ENCODE data around the gene PLD1. TPM values are rescaled to one million over a fixed set of nuclear protein-coding genes. Genes with fewer than 3 reads are reported as not detected.

PLD1 gene
- total and polyA plus RNA-seq, 5 donors, result 17.0 to 79.5 (median 53.9) TPM

GRCh38 chr3:171712171-171712938 is 97.9 kb downstream of the PLD1 start:
- peak in 1 of 2 donors; percentile 47 for ATAC-seq
- intact Hi-C loops (cut with DNase I), result no loop called here
- no peak overlapping the region for H3K4me3 ChIP-seq (ENCODE audit: low read length)
- no peaks in the 10 kb centered on the region for H3K4me1 ChIP-seq (ENCODE audit: control insufficient read depth, insufficient read depth, low read length)
- H3K27ac ChIP-seq (ENCODE audit: low read length), result peak overlapping the region; percentile 17
- WGBS, result 56% methylated on average over 8 of the region's 8 CpGs
- no peaks in the 10 kb centered on the region for H3K27me3 ChIP-seq (ENCODE audit: control insufficient read depth, insufficient read depth)
- DNase-seq, result no peak
- no peaks in the 10 kb centered on the region for H3K9me3 ChIP-seq (ENCODE audit: control insufficient read depth, low read length)

- no peak overlapping the region for H3K4me3 ChIP-seq (ENCODE audit: low read length)
- no peaks in the 10 kb centered on the region for H3K4me1 ChIP-seq (ENCODE audit: control insufficient read depth, insufficient read depth, low read length)
- DNase-seq, result no peak
- no peaks in the 10 kb centered on the region for H3K27me3 ChIP-seq (ENCODE audit: control insufficient read depth, insufficient read depth)
- 85% methylated on average over 3 of the region's 3 CpGs for WGBS
- H3K27ac ChIP-seq (ENCODE audit: low read length), result no peak overlapping the region
- intact Hi-C loops (cut with DNase I), result no loop called here
- no peaks in the 10 kb centered on the region for H3K9me3 ChIP-seq (ENCODE audit: control insufficient read depth, low read length)
- no peak for ATAC-seq
Measured at GRCh38 chr3:171711461-171712170, 98.7 kb downstream of the PLD1 start.

GRCh38 chr3:171710359-171710758 is 99.9 kb downstream of the PLD1 start:
- WGBS, result 97% methylated on average over 17 of the region's 17 CpGs
- Histone ChIP-seq H3K4me3 (ENCODE audit: low read length) (no peak overlapping the region), H3K4me1 (ENCODE audit: control insufficient read depth, insufficient read depth, low read length) (no peaks in the 10 kb centered on the region), H3K27me3 (ENCODE audit: control insufficient read depth, insufficient read depth) (no peaks in the 10 kb centered on the region), H3K27ac (ENCODE audit: low read length) (no peak overlapping the region), H3K9me3 (ENCODE audit: control insufficient read depth, low read length) (no peaks in the 10 kb centered on the region)
- DNase-seq (no peak), ATAC-seq (no peak)
- intact Hi-C loops (cut with DNase I), result no loop called here

- Histone ChIP-seq H3K9me3 (ENCODE audit: control insufficient read depth, low read length) (no peaks in the 10 kb centered on the region), H3K4me1 (ENCODE audit: control insufficient read depth, insufficient read depth, low read length) (peaks cover 1% of the 10 kb centered on the region), H3K27me3 (ENCODE audit: control insufficient read depth, insufficient read depth) (no peaks in the 10 kb centered on the region), H3K27ac (ENCODE audit: low read length) (no peak overlapping the region), H3K4me3 (ENCODE audit: low read length) (no peak overlapping the region)
- intact Hi-C loops (cut with DNase I), result no loop called here
- no peak for DNase-seq
- no peak for ATAC-seq
- 87% methylated on average over 8 of the region's 8 CpGs for WGBS
Measured at GRCh38 chr3:171704814-171705213, 105.5 kb downstream of the PLD1 start.

GRCh38 chr3:171704002-171704401 is 106.3 kb downstream of the PLD1 start:
- Histone ChIP-seq H3K4me1 (ENCODE audit: control insufficient read depth, insufficient read depth, low read length) (peaks cover 1% of the 10 kb centered on the region), H3K9me3 (ENCODE audit: control insufficient read depth, low read length) (no peaks in the 10 kb centered on the region), H3K27ac (ENCODE audit: low read length) (no peak overlapping the region), H3K4me3 (ENCODE audit: low read length) (no peak overlapping the region), H3K27me3 (ENCODE audit: control insufficient read depth, insufficient read depth) (no peaks in the 10 kb centered on the region)
- WGBS, result 41% methylated on average over 2 of the region's 2 CpGs
- intact Hi-C loops (cut with DNase I), result no loop called here
- ATAC-seq (no peak), DNase-seq (no peak)

- ATAC-seq (no peak), DNase-seq (no peak)
- Histone ChIP-seq H3K27ac (ENCODE audit: low read length) (no peak overlapping the region), H3K9me3 (ENCODE audit: control insufficient read depth, low read length) (no peaks in the 10 kb centered on the region), H3K27me3 (ENCODE audit: control insufficient read depth, insufficient read depth) (no peaks in the 10 kb centered on the region), H3K4me1 (ENCODE audit: control insufficient read depth, insufficient read depth, low read length) (peaks cover 1% of the 10 kb centered on the region), H3K4me3 (ENCODE audit: low read length) (no peak overlapping the region)
- 98% methylated on average over 2 of the region's 2 CpGs for WGBS
- intact Hi-C loops (cut with DNase I), result no loop called here
Measured at GRCh38 chr3:171703144-171703543, 107.1 kb downstream of the PLD1 start.

- Histone ChIP-seq H3K27me3 (ENCODE audit: control insufficient read depth, insufficient read depth) (no peaks in the 10 kb centered on the region), H3K27ac (ENCODE audit: low read length) (no peak overlapping the region), H3K4me3 (ENCODE audit: low read length) (no peak overlapping the region), H3K9me3 (ENCODE audit: control insufficient read depth, low read length) (no peaks in the 10 kb centered on the region), H3K4me1 (ENCODE audit: control insufficient read depth, insufficient read depth, low read length) (peaks cover 1% of the 10 kb centered on the region)
- 82% methylated on average over 1 of the region's 1 CpG for WGBS
- DNase-seq (no peak), ATAC-seq (no peak)
- intact Hi-C loops (cut with DNase I), result no loop called here
Measured at GRCh38 chr3:171700653-171701052, 109.6 kb downstream of the PLD1 start.

GRCh38 chr3:171700157-171700556 is 110.1 kb downstream of the PLD1 start:
- ATAC-seq (no peak), DNase-seq (no peak)
- H3K9me3 ChIP-seq (ENCODE audit: control insufficient read depth, low read length), result no peaks in the 10 kb centered on the region
- H3K27me3 ChIP-seq (ENCODE audit: control insufficient read depth, insufficient read depth), result no peaks in the 10 kb centered on the region
- WGBS, result 77% methylated on average over 2 of the region's 2 CpGs
- intact Hi-C loops (cut with DNase I), result no loop called here
- H3K4me1 ChIP-seq (ENCODE audit: control insufficient read depth, insufficient read depth, low read length), result peaks cover 1% of the 10 kb centered on the region
- H3K27ac ChIP-seq (ENCODE audit: low read length), result no peak overlapping the region
- H3K4me3 ChIP-seq (ENCODE audit: low read length), result no peak overlapping the region

- Histone ChIP-seq H3K9me3 (ENCODE audit: control insufficient read depth, low read length) (no peaks in the 10 kb centered on the region), H3K27ac (ENCODE audit: low read length) (no peak overlapping the region), H3K4me3 (ENCODE audit: low read length) (no peak overlapping the region), H3K4me1 (ENCODE audit: control insufficient read depth, insufficient read depth, low read length) (peaks cover 1% of the 10 kb centered on the region), H3K27me3 (ENCODE audit: control insufficient read depth, insufficient read depth) (no peaks in the 10 kb centered on the region)
- ATAC-seq (no peak), DNase-seq (no peak)
- intact Hi-C loops (cut with DNase I), result no loop called here
- 43% methylated on average over 5 of the region's 5 CpGs for WGBS
Measured at GRCh38 chr3:171699601-171700000, 110.7 kb downstream of the PLD1 start.

GRCh38 chr3:171696805-171697204 is 113.5 kb downstream of the PLD1 start:
- no peaks in the 10 kb centered on the region for H3K9me3 ChIP-seq (ENCODE audit: control insufficient read depth, low read length)
- WGBS, result 89% methylated on average over 6 of the region's 6 CpGs
- ATAC-seq, result no peak

GRCh38 chr3:171695426-171695825 is 114.9 kb downstream of the PLD1 start:
- ATAC-seq (no peak), DNase-seq (no peak)
- intact Hi-C loops (cut with DNase I), result no loop called here
- WGBS, result 12% methylated on average over 1 of the region's 1 CpG
- no peaks in the 10 kb centered on the region for H3K27me3 ChIP-seq (ENCODE audit: control insufficient read depth, insufficient read depth)
- H3K9me3 ChIP-seq (ENCODE audit: control insufficient read depth, low read length), result no peaks in the 10 kb centered on the region
- H3K27ac ChIP-seq (ENCODE audit: low read length), result no peak overlapping the region
- no peaks in the 10 kb centered on the region for H3K4me1 ChIP-seq (ENCODE audit: control insufficient read depth, insufficient read depth, low read length)
- H3K4me3 ChIP-seq (ENCODE audit: low read length), result no peak overlapping the region

More at GRCh38 chr3:171696805-171697204, 113.5 kb downstream of the PLD1 start:
- Histone ChIP-seq H3K4me3 (ENCODE audit: low read length) (no peak overlapping the region), H3K27me3 (ENCODE audit: control insufficient read depth, insufficient read depth) (no peaks in the 10 kb centered on the region), H3K4me1 (ENCODE audit: control insufficient read depth, insufficient read depth, low read length) (peaks cover 1% of the 10 kb centered on the region), H3K27ac (ENCODE audit: low read length) (no peak overlapping the region)
- intact Hi-C loops (cut with DNase I), result no loop called here
- DNase-seq, result no peak
